GM21737 (cell line): ENCODE results near the gene SLC22A7.

Experiments used
- ATAC-seq: cut with Tn5 transposase; IDR thresholded peaks from one replicate; pipeline ENCODE4 v1.9.1; 2021; ENCODE audit warnings: mild to moderate bottlenecking, moderate library complexity; ENCODE audit not compliant: unreplicated experiment

The SLC22A7 gene, protein sequence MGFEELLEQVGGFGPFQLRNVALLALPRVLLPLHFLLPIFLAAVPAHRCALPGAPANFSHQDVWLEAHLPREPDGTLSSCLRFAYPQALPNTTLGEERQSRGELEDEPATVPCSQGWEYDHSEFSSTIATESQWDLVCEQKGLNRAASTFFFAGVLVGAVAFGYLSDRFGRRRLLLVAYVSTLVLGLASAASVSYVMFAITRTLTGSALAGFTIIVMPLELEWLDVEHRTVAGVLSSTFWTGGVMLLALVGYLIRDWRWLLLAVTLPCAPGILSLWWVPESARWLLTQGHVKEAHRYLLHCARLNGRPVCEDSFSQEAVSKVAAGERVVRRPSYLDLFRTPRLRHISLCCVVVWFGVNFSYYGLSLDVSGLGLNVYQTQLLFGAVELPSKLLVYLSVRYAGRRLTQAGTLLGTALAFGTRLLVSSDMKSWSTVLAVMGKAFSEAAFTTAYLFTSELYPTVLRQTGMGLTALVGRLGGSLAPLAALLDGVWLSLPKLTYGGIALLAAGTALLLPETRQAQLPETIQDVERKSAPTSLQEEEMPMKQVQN

DNA sequence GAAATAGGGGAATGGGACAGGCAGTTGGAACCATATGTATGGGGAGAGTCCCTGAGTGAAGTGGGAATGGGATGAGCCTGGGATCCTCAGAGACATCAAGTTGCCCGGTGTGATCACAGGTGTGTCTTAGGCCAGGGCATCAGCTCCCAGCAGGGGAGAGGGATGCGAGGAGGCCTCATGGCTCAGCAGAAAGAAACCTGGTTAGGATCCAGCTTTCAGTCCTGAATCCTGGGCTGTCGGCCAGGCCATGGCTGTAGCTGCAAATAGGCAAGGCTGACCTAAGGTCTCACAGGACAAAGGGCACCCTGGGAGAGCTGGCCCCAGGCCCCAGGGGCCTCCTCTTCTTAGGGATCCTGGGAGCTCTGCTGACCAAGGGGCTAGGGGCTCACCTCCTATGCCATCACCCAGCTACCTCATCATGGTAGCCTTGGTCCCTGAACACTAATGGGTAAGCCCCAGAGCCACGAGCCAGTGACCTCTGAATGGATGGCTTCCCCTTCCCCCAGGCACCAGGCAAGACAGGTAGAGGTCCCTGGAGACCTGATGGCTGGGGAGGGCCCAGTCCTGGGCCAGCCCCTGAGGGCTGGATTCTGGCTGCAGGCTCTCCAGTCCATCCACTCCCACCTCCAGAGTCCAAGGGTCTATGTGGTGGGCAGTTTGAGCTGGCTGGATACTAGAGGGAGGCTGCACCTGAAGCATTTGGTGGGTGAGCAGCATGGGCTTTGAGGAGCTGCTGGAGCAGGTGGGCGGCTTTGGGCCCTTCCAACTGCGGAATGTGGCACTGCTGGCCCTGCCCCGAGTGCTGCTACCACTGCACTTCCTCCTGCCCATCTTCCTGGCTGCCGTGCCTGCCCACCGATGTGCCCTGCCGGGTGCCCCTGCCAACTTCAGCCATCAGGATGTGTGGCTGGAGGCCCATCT, at the start of gene SLC22A7:
Gene SLC22A7 (plus strand): TSS at position 617 of the 921 bp plus-strand sequence. CDS start 99 bp downstream, at position 716.
- ATAC-seq: no peak

DNA sequence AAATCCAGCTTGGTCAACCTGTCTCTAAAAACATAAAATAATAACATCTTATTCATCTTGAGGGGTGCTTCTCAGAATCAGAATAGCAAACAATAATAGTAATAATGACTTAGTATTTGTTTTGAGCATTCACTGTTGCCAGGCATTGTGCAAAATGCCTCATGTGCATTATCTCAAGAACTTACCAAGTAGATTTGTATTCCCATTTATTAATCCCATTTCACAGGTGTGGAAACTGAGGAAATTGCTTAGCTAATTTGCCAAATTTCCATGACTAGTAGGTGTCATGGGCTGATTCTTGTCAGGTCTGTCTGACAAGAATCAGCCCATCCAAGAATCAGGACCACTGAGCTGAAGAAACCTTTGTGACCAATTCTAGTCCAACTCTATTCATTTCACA, 49.3 kb upstream of the SLC22A7 start:
- no peak for ATAC-seq

DNA sequence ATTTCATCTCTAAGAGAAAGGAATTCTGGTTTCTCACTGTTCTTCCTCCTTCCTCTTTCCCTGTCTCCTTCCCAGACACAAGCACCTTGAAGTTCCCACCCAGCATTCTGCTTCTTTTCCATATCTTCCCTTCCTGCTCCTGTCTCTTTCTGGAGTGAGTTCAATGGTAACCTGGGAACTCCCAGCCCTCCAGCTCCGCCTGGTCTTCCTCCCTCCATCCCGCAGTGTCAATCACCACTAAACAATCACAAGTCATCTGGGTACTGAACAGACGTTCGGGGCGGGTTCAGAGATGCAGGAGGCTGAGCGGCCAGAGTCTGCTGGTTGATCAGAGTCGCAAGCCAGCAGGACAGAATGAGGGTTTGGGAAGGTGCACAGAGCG, 47.1 kb upstream of the SLC22A7 start:
- ATAC-seq: no peak

DNA sequence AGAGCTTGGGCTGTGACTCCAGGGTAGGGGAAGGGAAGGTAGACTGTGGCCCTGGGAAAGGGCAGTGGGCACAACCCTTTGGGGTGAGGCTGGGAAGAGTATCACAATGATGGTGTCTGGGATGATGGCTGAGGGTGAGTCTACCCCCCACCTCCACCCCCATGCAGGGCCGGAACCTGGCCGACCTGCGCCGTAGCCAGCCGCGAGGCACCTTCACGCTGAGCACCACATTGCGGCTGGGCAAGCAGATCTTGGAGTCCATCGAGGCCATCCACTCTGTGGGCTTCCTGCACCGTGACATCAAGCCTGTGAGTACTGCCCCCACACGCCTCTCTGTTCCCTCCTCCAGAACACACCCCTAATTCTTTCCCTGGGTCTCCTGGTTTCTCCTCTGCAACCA, 44.7 kb upstream of the SLC22A7 start:
- no peak for ATAC-seq

DNA sequence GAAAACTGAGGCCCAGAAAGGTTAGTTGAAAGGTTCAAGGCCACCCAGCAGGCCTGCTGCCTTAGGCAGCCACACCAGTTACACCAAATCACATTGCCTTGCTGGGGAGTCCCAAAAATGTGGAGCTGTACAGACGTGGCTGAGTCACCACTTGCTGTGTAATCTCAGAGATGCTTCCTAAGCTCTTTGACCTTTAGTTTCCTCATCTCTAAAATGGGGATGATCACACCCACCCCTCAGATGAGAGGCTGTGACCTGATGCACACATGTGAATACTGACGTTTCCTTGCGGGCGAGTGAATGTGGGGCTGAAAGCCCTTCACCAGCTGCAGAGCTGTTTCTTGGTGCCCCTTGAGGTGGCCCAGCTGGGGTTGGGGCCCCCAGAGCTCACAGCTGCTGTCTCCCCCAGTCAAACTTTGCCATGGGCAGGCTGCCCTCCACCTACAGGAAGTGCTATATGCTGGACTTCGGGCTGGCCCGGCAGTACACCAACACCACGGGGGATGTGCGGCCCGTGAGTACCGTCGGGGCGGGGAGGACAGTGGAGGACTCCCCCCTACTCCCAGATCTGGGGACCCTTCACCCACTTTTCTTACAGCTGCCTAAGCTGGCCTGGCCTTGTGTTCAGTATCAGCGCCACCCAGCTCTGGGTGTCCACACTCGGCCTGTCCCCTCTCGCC, 43.8 kb upstream of the SLC22A7 start:
- no peak for ATAC-seq

DNA sequence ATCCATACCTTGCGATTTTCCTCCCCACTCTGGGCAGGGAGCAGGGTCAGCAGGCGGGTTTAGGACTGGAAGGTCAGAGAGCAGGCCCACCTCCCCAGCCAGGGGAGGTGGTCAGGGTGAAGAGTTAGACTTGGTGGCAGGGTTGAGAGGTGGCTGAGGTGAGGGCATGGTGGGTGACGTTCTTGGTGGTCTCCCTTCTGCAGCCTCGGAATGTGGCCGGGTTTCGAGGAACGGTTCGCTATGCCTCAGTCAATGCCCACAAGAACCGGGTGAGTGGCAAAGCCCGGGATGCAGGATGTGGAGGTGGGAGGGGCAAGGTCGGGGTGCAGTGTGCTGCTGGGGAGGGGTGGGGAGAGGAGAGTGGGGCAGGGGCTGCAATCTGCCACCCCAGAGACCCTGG, 43.2 kb upstream of the SLC22A7 start:
- ATAC-seq: no peak

DNA sequence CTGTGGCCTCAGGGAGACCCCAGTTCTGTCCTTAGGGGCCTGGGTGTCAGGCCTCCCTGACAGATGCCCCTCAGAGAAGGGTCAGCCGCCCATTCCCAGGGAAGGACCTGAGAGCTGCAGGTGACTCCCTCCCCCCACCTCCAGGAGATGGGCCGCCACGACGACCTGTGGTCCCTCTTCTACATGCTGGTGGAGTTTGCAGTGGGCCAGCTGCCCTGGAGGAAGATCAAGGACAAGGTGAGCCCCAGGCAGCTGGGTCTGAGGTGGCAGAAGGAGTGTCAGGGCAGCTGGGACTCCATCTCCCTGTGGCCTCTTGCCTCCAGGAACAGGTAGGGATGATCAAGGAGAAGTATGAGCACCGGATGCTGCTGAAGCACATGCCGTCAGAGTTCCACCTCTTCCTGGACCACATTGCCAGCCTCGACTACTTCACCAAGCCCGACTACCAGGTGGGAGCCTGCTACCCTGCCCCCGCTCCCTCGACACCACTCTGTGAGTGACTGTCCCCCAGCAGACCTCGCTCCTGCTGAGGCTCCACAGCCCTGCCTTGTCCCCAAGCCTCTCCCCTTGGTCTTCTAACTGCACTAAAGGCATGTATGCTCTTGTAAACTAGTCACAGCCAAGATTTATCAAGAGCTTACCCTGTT, 42.5 kb upstream of the SLC22A7 start:
- no peak for ATAC-seq

DNA sequence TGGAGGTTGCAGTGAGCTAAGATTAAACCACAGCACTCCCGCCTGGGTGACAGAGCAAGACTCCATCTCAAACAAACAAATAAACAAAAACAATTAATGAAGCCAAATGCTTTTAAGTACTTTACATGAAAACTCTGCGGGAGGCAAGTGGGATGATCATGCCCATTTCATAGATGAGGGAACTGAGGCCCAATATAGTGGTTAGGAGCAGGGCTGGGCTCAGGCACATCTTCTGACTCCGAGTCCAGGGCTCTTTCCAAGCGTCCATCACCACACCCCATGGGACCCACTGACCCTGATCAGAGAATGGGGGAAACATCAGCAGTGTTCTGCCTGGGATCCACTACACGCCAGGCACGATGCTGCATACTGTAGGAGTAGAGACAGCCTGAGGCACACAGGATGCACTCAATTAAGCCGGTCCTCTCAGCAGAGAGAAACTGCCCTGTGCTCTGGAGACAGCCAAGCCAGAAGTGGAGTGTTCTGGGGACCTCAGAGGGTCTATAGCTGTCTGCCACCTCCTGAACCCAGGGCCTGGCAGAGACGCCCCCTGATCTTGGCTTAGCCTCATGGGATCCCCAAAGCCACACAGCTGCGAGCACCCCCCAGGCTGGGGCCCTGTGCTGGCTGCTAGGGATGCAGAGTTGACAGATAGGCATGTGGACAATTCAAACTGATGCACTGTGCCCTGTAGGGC, 41.2 kb upstream of the SLC22A7 start:
- ATAC-seq: no peak

DNA sequence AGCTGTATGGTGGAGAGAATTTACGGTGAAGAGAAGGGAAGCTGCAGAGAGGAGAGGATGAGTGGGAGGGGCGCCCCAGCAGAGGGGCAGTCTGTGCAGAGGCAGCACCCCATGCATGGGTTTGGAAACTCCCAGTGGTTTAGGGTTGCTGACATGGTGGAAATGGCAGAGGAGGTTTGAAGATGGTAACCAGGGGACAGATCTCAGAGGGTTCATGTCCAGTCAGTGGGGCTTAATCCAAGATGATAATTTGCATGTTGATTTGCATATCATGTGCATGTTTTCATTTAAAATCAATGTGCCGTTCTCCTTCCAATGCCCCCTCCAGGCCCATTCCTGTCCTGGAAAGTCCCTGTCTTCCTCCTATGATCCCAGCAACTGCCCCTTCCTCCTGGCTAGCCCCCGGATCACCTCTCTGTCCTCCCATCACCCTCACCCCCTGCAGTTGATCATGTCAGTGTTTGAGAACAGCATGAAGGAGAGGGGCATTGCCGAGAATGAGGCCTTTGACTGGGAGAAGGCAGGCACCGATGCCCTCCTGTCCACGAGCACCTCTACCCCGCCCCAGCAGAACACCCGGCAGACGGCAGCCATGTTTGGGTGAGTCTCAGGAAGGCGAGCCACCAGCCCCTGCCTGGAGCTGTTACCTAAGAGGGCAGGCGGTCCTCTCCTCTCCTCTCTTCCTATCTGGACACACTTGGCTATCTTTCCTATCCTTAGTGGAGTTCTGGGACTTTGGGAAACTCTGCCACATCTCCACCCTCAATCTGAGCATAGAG, 40.5 kb upstream of the SLC22A7 start:
- ATAC-seq: no peak

DNA sequence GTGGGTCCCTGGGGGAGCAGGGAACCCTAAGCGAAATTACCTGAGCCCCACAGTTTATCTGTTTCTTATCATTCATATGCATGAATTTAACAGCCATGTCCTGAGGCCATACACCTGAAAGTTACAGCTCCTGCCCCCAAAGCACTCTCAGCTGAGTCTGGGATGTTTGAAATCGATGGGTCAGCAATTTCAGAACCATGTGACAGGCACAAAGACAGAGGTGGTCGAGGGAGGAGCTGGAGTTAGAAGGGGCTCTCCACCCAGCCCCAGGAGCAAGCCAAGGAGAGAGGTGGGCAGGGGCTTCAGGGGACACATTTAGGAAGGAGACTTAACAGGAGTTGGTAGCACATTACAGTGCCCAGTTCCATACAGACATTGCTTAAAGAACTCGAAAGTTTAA, 39.9 kb upstream of the SLC22A7 start:
- no peak for ATAC-seq

DNA sequence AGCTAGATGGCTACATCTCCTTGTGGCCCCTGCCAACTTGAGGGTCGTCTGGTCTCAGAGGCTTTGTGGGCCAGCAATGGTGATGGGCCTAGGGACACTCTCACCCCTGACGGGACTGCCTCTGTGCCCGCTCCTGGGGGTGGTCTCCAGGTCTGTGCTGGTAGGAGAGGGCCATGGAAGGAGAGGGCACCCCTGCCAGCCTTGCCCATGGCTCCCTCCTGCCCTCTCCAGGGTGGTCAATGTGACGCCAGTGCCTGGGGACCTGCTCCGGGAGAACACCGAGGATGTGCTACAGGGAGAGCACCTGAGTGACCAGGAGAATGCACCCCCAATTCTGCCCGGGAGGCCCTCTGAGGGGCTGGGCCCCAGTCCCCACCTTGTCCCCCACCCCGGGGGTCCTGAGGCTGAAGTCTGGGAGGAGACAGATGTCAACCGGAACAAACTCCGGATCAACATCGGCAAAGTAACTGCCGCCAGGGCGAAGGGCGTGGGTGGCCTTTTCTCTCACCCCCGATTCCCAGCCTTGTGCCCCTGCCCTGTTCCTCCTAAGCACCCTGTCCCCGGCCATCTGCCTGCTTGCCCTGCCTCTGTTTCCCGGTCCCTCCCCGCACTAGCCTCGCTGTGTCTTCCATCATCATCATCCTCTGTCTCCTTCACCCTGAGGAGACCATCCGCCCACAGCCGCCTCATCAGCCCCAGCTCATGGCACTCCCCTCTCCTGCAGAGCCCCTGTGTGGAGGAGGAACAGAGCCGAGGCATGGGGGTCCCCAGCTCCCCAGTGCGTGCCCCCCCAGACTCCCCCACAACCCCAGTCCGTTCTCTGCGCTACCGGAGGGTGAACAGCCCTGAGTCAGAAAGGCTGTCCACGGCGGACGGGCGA, 39.0 kb upstream of the SLC22A7 start:
- no peak for ATAC-seq

DNA sequence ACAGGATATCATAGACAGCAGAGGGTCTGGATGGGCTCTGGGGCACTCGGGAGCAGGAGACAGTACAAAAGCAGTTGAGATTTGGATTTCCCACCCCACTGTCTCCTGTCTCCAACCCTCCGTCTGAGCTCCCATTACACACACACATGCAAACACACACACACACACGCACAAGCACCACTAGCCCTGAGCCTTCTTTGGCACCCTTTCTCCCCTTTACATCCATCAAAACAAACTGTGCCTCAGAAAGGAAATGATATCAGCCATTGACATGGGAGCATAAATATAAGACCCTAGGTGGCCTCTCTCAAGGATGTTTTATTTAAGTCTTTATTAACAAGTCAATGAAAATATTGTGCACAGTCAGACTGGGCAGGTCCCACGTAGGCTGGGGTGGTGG, 37.3 kb upstream of the SLC22A7 start:
- ATAC-seq: no peak

DNA sequence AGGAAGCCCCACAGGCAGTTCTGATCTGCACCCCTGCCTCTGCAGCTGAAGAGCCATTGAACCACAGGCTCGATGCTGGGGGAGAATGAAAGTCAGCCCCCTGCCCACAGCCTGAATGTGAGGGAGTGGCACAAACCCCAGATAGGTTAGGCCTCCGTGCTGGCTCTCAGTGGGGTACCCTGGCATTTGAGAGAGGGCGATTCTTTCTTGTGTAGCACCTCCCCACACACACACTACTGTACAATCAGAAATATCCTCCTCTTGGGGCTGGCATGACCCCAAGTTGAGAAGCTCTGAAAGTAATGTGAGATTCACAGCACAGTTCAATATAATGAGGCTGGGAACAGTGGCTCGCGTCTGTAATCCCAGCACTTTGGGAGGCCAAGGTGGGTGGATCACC, 36.9 kb upstream of the SLC22A7 start:
- no peak for ATAC-seq

DNA sequence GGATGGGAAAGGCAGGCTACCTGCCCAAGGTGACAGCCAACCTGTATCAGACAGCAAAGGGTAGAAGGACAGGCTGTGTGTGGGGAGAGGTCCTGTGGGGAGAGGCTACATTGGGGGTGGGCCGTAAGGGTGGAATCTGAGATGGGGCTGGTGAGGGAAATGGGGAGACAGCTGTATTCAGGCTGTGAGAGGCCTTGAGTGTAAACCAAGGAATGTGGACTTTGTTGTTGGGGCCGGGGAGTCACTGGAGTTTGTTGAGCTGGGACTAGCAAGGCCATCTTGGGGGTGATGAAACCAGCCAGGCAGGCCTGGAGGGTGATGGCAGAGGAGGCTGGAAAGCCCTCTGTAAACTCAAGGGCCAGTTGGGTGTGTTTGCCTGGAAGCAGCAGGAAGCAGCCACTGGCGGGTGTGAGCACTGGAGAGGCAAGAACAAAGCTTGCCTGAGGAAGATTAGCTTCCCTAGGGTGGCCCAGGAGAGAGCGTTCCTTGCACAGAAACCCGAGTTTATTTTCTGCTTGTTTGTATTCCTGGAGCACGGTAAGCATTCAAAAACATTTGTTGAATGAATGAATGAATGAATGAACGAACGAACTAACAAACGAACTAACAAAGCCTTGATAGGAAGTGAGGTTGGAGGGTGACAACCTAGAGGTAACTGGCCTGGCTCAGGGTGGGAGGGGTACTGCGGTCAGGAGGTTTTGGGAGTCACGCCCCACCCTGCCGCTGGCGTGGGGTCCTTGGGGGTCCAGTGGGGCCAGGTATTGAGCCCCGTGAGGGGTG, 35.9 kb upstream of the SLC22A7 start:
- ATAC-seq: no peak

DNA sequence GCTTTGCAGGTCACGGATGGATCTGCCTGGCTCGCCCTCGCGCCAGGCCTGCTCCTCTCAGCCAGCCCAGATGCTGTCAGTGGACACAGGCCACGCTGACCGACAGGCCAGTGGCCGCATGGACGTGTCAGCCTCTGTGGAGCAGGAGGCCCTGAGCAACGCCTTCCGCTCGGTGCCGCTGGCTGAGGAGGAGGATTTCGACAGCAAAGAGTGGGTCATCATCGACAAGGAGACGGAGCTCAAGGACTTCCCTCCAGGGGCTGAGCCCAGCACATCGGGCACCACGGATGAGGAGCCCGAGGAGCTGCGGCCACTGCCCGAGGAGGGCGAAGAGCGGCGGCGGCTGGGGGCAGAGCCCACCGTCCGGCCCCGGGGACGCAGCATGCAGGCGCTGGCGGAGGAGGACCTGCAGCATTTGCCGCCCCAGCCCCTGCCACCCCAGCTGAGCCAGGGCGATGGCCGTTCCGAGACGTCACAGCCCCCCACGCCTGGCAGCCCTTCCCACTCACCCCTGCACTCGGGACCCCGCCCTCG, 35.2 kb upstream of the SLC22A7 start:
- no peak for ATAC-seq

DNA sequence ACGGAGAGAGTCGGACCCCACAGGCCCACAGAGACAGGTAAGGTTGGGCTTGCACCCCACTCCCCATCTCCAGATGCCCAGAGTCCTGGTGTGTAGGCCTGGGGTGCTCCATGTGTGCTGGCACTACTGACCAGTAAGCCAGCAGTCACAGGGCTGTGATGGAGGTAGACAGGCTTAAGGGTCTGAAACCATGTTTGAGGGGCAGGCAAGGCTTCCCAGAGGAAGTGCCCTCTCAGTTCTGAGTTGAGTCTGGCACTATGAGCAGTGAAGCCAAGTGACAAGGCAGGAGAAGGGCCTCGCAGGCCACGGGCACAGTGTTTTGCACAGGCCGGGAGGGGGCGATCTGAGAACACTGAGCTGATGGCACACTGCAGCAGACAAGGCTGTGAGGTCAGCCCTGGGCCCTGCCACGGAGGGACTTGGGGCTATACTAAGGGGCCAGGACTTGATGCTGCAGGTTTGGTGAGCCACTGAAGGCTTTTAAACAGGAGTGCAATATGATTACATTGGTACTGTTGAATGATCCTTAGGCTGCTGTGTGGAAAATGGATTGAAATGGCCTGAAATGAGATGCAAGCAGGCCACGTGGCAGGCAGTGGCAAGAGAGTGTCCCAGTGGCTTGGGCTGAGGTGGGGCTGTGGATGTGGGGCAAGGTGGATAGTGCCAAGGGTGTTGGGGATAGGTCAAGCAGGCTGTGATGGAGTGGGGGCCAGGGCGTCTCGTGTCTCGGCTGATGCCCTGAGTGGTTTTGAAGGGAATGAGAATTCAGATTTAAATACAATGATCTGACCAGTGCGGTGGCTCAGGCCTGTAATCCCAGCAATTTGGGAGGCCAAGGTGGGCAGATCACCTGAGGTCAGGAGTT, 34.5 kb upstream of the SLC22A7 start:
- ATAC-seq: no peak
